ENCODE data around the gene EPB41L4B. TPM values are rescaled to one million over a fixed set of nuclear protein-coding genes. Genes with fewer than 3 reads are reported as not detected.

Gene EPB41L4B
- total and polyA plus RNA-seq, 2 of the 13 experiments (the other 11 are each of a cell fraction or from before 2014, with no cell fraction given) = 17.6 to 22.1 TPM

GRCh38 chr9:109232449-109233237, 88.2 kb downstream of the EPB41L4B start:
- intact Hi-C loops (cut with micrococcal nuclease; ENCODE audit: unreplicated experiment) (no loop called here), in situ Hi-C loops (cut with HindIII; ENCODE audit: extremely low pct_ligation_motif_present, low pct_unique_long_range_greater_than_20kb) (no loop called here)
- no peaks in the 10 kb centered on the region for H3K27me3 ChIP-seq (ENCODE audit: control insufficient read depth in 1 of 2, insufficient read depth in 2 of 2, low read length in 2 of 2)
- H3K27ac ChIP-seq (ENCODE audit: extremely low read length, insufficient read depth, low read length) = no peak overlapping the region
- no peaks in the 10 kb centered on the region for H3K4me1 ChIP-seq (ENCODE audit: insufficient read depth, low read length)
- ChIA-PET POLR2A (no interaction called here), CTCF (ENCODE audit: low intra/inter-chr PET ratio, low total read pairs) (no interaction called here)
- no peak overlapping the region for H2AFZ ChIP-seq (ENCODE audit: low read length)
- no peak overlapping the region for H3K4me2 ChIP-seq (ENCODE audit: low read depth, low read length)
- no peaks in the 10 kb centered on the region for H3K36me3 ChIP-seq (replicated peaks in 1 of 2; ENCODE audit: control insufficient read depth in 1 of 2, insufficient read depth in 2 of 2, low read length in 2 of 2)
- DNase-seq (ENCODE audit: low spot score) = no peak
- H3K9ac ChIP-seq (ENCODE audit: insufficient read depth, low read depth, low read length) = no peak overlapping the region
- no peak for ATAC-seq
- H4K20me1 ChIP-seq (ENCODE audit: insufficient read depth, low read length) = no peaks in the 10 kb centered on the region
- H3K9me3 ChIP-seq (ENCODE audit: low read length) = no peaks in the 10 kb centered on the region
- no peak overlapping the region for H3K4me3 ChIP-seq (replicated peaks in 1 of 3; ENCODE audit: insufficient read depth in 1 of 3, low read depth in 2 of 3, low read length in 3 of 3)
- no peaks in the 10 kb centered on the region for H3K79me2 ChIP-seq (ENCODE audit: insufficient read depth, low read length)
- TF ChIP-seq AHR (CRISPR knock-in tag; IDR thresholded peaks at IDR 0.05) = no peak
- no peak for TF ChIP-seq ZNF780A (CRISPR knock-in tag; IDR thresholded peaks at IDR 0.05)
- TF ChIP-seq RORA (CRISPR knock-in tag; IDR thresholded peaks at IDR 0.05) = no peak
- no peak for TF ChIP-seq TARDBP (CRISPR knock-in tag; IDR thresholded peaks at IDR 0.05)
- TF ChIP-seq PRDM15 (CRISPR knock-in tag; IDR thresholded peaks at IDR 0.05) = no peak
- no peak for TF ChIP-seq DMAP1 (CRISPR knock-in tag; IDR thresholded peaks at IDR 0.05)
- BruUV-seq (replicated peaks) = no TSS peak
- 83% methylated on average over 9 of the region's 9 CpGs for WGBS (ENCODE audit: low lambda C conversion rate)
- no peak for FAIRE-seq

Measured in HepG2 (cell line).